ENCODE data around the gene KIZ.

KIZ gene

DNA sequence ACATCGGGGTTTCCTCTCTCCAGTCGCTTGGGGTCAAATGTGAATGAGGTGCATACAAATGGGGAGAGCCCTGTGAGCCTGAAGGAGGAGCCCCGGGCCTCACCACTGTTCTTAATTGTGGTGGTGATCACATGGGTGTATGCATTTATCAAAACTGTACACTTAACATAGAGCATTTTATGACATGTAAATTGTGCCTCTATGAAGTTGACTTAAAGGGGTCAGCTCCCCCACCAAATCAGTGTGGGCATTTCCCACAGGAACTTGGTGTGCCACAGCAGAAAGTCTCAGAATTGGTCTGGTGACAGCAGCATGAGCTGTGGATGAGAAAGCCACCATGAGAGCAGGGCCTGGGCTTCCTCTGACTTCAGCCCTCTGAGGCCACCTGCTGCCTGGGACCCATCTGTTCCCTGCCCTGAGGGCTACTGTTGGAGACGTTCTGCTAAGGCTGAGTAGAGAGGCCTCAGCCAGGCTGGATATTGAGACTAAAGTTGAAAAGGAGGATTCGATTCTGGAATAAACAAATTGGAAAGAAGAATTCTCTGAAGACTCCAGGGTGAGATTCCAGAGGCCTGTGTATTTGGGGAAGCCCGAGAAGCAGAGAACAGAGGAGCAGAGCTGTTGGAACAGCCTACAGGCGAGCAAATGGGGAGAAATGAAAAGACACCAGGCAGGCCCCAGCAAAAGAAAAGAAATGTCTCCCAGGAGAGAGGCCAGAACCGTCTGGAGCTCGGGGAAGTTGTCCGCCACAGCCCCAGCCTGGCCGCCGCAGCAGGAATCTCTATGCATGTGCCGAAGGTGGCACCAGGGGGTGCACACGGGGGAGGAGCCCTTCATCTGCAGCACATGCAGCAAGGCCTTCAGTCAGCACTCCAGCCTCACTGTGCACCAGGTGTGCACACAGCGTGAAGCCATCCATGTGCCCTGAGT lies 139.6 kb downstream of the KIZ start:
- TF ChIP-seq, protein P1, sequence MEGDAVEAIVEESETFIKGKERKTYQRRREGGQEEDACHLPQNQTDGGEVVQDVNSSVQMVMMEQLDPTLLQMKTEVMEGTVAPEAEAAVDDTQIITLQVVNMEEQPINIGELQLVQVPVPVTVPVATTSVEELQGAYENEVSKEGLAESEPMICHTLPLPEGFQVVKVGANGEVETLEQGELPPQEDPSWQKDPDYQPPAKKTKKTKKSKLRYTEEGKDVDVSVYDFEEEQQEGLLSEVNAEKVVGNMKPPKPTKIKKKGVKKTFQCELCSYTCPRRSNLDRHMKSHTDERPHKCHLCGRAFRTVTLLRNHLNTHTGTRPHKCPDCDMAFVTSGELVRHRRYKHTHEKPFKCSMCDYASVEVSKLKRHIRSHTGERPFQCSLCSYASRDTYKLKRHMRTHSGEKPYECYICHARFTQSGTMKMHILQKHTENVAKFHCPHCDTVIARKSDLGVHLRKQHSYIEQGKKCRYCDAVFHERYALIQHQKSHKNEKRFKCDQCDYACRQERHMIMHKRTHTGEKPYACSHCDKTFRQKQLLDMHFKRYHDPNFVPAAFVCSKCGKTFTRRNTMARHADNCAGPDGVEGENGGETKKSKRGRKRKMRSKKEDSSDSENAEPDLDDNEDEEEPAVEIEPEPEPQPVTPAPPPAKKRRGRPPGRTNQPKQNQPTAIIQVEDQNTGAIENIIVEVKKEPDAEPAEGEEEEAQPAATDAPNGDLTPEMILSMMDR (IDR thresholded peaks at IDR 0.05): no peak

DNA sequence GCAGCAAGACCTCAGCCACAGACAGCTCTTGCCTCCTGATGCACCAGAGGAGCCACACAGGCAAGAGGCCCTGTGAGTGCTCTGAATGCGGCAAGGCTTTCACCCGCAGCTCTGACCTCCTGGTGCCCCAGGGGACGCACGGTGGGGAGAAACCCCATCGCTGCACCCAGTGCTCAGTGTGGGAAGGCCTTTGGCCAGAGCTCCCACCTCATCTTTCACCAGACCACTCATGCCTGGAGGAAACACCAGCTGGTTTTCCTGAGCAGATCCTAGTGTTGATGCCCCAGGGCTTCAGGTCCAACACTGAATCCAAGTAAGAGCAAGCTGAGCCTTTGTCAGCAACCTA lies 140.3 kb downstream of the KIZ start:
- TF ChIP-seq, protein P1 (IDR thresholded peaks at IDR 0.05): no peak

DNA sequence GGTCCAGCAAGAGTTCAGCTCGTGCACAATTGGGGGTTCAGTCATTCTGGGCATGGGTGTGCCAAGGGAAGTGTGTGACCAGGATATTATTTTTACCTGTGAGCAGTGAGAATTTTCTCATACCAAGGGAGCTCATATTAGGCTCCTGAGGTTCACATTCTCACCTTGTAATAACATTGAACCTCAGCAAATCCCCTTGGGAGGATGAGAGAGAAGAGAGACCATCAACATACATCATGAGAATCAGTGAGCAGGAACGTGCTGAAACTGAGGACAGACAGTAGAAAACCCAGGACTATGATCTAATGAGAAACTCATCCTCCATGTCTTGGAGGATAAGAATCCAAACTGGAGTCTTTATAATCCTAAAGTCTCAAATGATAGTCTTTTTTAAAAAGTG lies 143.9 kb downstream of the KIZ start:
- TF ChIP-seq, protein P1 (IDR thresholded peaks at IDR 0.05): no peak

DNA sequence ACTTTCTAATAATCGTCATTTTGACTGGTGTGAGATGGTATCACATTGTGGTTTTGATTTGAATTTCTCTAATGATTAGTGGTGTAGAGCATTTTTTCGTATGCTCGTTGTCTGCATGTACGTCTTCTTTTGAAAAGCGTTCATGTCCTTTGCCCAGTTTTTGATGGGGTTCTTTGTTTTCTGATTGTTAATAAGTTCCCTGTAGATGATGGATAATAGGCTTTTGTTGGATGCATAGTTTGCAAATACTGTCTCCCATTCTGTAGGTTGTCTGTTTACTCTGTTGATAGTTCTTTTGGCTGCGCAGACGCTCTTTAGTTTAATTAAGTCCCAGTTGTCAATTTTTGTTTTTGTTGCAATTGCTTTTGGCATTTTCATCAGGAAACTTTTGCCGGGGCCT lies 144.9 kb downstream of the KIZ start:
- TF ChIP-seq, protein P1 (IDR thresholded peaks at IDR 0.05): no peak

DNA sequence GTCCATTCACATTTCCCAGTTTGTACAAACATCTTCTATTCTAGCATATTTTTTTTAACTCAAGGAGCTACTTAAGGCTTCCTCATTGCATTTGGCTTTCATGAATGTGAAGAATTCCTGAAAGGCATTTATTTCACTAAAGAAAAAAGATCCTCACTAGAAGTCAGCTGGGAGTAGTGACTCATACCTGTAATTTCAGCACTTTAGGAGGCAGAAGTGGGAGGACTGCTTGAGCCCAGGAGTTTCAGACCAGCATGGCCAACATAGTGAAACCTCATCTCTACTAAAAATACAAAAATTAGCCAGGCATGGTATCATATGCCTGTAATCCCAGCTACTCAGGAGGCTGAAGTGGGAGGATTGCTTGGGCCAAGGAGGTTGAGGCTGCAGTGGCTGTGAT lies 146.4 kb downstream of the KIZ start:
- TF ChIP-seq, protein P1 (IDR thresholded peaks at IDR 0.05): no peak

DNA sequence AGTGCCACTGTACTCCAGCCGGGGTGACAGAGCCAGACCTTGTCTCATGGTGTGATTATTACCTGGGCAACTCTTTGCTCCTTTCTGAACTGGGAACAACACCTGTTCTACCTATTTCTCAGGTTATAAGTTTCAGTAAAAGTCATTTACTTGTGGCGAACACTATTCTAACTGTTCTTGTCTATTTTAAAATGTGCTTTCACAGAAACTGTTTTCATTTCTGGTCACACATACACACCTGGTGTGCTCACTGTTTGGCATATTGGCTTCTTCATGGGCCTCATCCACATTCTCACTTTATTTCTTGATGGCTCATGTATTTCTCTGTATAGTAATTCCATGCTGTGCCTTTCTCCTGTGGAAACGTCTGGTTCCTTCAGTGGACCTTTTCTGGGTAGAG lies 146.8 kb downstream of the KIZ start:
- TF ChIP-seq, protein P1 (IDR thresholded peaks at IDR 0.05): no peak

DNA sequence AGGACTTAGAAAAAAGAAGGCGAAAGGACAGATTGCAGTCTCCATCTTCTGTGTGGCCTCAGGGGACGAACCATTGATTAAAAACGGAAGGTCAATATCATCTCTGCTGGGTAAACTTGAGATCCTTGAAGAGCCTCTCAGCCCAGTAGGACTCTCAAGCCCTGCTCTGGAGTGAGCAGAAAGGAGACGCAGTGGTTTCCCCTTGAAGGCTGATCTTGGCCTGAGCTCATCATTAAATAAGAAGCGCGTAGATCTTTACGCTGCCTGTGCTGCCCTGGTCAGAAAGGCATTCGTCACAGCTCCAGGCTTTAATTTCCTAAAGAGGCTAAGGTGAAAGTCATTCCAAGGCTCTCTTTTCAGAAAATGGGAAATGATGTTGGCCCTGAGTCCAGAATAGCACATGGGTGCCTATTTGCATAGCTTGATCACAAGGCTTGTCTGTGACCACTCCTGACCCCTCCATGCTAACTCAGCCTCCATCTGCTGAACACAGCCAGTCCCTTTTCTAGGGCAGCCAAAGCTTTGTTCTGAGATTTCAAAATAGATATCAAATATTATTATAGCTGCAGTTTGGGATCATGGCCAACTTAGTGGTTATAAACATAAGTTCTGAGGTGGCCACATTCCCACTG lies 148.0 kb downstream of the KIZ start:
- TF ChIP-seq, protein P1 (IDR thresholded peaks at IDR 0.05): no peak

All from LNCAP (cell line).